ENCODE data around the gene PPP2R2C. TPM values are rescaled to one million over a fixed set of nuclear protein-coding genes. Genes with fewer than 3 reads are reported as not detected.

Gene PPP2R2C
- total and polyA plus RNA-seq, 2 experiments from 2014 or later: not detected

DNA sequence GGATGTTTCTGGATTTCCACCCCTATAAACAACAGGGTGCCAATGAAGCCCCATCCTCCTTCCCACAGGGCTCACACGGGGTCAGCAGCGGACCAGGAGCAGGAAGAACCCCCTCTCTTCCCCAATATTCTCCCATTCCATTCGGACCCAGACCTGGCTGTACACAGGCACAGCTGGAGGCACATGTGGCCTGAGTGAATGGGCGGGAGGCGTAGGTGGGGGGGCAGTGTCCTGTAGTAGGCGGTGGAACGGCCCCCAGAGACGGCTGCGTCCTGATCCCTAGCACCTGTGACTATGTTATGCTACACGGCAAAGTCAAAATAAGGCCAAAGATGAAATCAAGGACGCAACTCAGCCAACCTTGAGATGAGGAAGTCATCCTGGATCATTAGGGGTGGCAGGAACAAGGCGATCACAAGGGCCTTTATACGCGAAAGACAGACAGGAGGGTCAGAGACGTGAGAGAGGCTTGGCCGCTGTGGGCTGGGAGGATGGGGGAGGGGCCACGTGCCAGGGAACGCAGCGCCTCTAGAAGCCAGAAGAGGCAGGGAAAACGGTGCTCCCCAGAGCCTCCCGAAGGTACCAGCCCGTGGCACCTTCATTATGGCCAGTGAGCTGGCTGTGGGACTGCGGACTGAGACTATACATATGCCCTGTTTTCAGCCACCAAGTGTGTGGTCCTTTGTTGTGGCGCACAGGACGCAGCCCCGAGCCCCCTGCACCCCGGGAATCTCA lies 127.2 kb downstream of the PPP2R2C start:
- no peak overlapping the region for H3K4me2 ChIP-seq (ENCODE audit: unreplicated experiment)

DNA sequence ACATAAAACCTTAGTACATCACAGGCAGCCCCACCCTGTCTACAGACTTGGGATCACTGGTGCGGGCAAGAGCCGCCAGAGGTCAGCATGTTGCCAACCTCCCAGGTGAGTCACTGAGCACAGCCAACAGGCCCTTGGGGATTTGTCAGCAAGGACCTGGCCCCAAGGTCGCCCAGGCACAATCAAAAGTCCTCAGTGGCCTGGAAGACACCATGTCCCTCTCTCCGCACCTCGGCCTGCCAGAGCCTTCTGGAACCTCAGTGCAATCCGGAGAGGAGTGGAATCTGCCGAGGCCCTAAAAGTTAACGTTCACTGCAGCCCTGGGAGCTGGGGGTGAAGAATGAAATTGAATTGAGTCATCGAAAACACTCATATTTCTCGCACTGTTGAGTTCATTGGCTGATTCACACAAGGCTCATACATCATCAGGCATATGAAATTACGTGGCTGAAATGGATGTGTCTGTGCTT lies 128.4 kb downstream of the PPP2R2C start:
- Histone ChIP-seq H2AFZ (no peak overlapping the region), H3K4me1 (ENCODE audit: insufficient read depth) (peaks cover 7% of the 10 kb centered on the region; the same call in 1 of the 2 replicates), H3F3A (ENCODE audit: insufficient read depth) (peaks cover 12% of the 10 kb centered on the region), H3K4me2 (ENCODE audit: unreplicated experiment) (no peak overlapping the region), H3K9me2 (ENCODE audit: insufficient read depth) (no peaks in the 10 kb centered on the region), H3K9ac (no peak overlapping the region), H3K27ac (peak overlapping the region; percentile 41; the same call in 1 of the 2 replicates), H3K4me3 (no peak overlapping the region), H3K9me3 (ENCODE audit: low read depth) (no peaks in the 10 kb centered on the region), H3K36me3 (ENCODE audit: low read depth) (no peaks in the 10 kb centered on the region), H3K27me3 (replicated peaks; ENCODE audit: insufficient read depth) (no peaks in the 10 kb centered on the region; the same call in none of the 2 replicates), H3K79me2 (ENCODE audit: insufficient read depth) (no peaks in the 10 kb centered on the region), H4K20me1 (ENCODE audit: insufficient read depth) (no peaks in the 10 kb centered on the region)
- TF ChIP-seq EZH2phosphoT487 (IDR thresholded peaks at IDR 0.05; ENCODE audit: insufficient read depth, low read depth) (no peak), EZH2 (IDR thresholded peaks at IDR 0.05; ENCODE audit: insufficient read depth, poor library complexity, severe bottlenecking) (no peak)
- in situ Hi-C loops (cut with MboI): no loop called here
- peak; percentile 83 for DNase-seq
- 31 to 34% methylated on average over 11 of the region's 11 CpGs for WGBS, 2 experiments (ENCODE audit: low coverage in 1 of 2, low lambda C conversion rate in 2 of 2, missing lambda C conversion rate in 2 of 2)

More for the DNA sequence above, 127.2 kb downstream of the PPP2R2C start:
- H3K9me3 ChIP-seq (ENCODE audit: low read depth): no peaks in the 10 kb centered on the region
- no peaks in the 10 kb centered on the region for H3K79me2 ChIP-seq (ENCODE audit: insufficient read depth)
- H3K36me3 ChIP-seq (ENCODE audit: low read depth): no peaks in the 10 kb centered on the region
- peaks cover 4% of the 10 kb centered on the region for H3K27me3 ChIP-seq (replicated peaks; ENCODE audit: insufficient read depth)
- in situ Hi-C loops (cut with MboI): no loop called here
- no peaks in the 10 kb centered on the region for H4K20me1 ChIP-seq (ENCODE audit: insufficient read depth)
- H2AFZ ChIP-seq: no peak overlapping the region
- peaks cover 12% of the 10 kb centered on the region for H3F3A ChIP-seq (ENCODE audit: insufficient read depth)
- H3K27ac ChIP-seq: no peak overlapping the region
- no peak for DNase-seq
- TF ChIP-seq EZH2 (IDR thresholded peaks at IDR 0.05; ENCODE audit: insufficient read depth, poor library complexity, severe bottlenecking) (no peak), EZH2phosphoT487 (IDR thresholded peaks at IDR 0.05; ENCODE audit: insufficient read depth, low read depth) (no peak)
- no peaks in the 10 kb centered on the region for H3K9me2 ChIP-seq (ENCODE audit: insufficient read depth)
- H3K4me1 ChIP-seq (ENCODE audit: insufficient read depth): peaks cover 7% of the 10 kb centered on the region; the same call in 1 of the 2 replicates
- WGBS, 2 experiments (ENCODE audit: low coverage in 1 of 2, low lambda C conversion rate in 2 of 2, missing lambda C conversion rate in 2 of 2): 70 to 77% methylated on average over 27 of the region's 27 CpGs
- H3K4me3 ChIP-seq: no peak overlapping the region
- H3K9ac ChIP-seq: no peak overlapping the region

DNA sequence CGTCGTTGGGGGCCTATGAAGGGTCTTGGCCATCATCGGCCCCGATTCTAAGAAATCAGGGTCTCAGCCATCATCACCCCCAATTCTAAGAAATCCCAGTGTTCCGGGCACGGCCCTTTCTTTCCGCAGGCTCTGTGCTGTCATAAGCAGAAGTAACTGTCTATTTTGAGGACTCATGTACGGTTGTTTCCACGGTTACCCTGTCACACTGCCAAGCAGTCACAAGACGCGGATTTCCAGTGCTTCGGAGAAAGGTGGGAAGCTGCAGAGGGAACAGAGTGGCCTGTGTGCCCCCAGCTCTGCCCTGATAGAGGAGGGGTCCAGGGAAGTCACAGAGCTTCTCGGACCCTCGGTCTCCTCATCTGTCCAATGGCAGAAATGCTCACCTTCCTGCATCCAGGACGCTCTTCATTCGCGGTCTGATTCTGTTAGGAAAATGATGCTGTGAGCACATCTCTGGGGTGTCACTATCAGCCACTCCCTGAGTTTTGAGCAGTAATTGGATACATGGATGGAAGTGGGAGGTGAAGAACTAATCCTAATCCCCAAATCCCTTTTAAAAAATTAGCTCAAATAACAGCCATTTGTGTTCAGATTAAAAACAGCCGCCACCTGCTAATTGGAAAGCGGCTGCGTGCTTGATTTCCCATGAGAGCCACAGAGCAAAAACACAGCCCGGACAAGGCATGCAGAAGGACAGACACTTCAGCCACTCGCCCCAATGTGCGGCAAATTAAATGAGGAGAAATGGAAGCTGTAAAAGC lies 129.7 kb downstream of the PPP2R2C start:
- 53 to 54% methylated on average over 23 of the region's 23 CpGs for WGBS, 2 experiments (ENCODE audit: low coverage in 1 of 2, low lambda C conversion rate in 2 of 2, missing lambda C conversion rate in 2 of 2)
- Histone ChIP-seq H3K36me3 (ENCODE audit: low read depth) (no peaks in the 10 kb centered on the region), H3F3A (ENCODE audit: insufficient read depth) (peaks cover 12% of the 10 kb centered on the region), H3K4me1 (ENCODE audit: insufficient read depth) (peaks cover 7% of the 10 kb centered on the region; the same call in 1 of the 2 replicates), H3K27me3 (replicated peaks; ENCODE audit: insufficient read depth) (peaks cover 5% of the 10 kb centered on the region), H3K27ac (no peak overlapping the region), H2AFZ (no peak overlapping the region), H3K9me3 (ENCODE audit: low read depth) (no peaks in the 10 kb centered on the region), H4K20me1 (ENCODE audit: insufficient read depth) (no peaks in the 10 kb centered on the region), H3K9ac (no peak overlapping the region), H3K4me2 (ENCODE audit: unreplicated experiment) (no peak overlapping the region), H3K9me2 (ENCODE audit: insufficient read depth) (no peaks in the 10 kb centered on the region), H3K4me3 (no peak overlapping the region), H3K79me2 (ENCODE audit: insufficient read depth) (no peaks in the 10 kb centered on the region)
- in situ Hi-C loops (cut with MboI): no loop called here
- no peak for TF ChIP-seq EZH2phosphoT487 (IDR thresholded peaks at IDR 0.05; ENCODE audit: insufficient read depth, low read depth)
- no peak for TF ChIP-seq EZH2 (IDR thresholded peaks at IDR 0.05; ENCODE audit: insufficient read depth, poor library complexity, severe bottlenecking)
- peak; percentile 10 for DNase-seq

DNA sequence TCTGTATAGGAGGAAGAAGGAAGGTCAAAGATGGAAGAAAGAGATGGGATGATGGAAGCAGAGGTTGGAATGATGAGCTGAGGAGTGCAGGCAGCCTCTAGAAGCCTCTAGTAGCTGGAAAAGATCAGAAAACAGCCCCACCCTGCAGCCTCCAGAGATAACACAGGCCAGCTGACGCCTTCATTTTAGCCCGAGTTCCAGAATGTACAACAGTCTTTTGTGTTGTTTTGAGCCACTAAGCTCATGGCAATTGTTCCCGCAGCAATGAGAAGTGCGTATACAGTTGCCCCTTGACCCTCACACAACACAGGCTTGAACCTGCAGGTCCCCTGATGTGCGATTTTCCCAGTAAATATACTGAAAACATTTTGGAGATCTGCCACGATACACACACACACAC lies 130.7 kb downstream of the PPP2R2C start:
- no peak overlapping the region for H3K27ac ChIP-seq
- H3K27me3 ChIP-seq (replicated peaks; ENCODE audit: insufficient read depth): peaks cover 12% of the 10 kb centered on the region
- H2AFZ ChIP-seq: no peak overlapping the region
- no peaks in the 10 kb centered on the region for H3K9me3 ChIP-seq (ENCODE audit: low read depth)
- WGBS, 2 experiments (ENCODE audit: low coverage in 1 of 2, low lambda C conversion rate in 2 of 2, missing lambda C conversion rate in 2 of 2): 53 to 54% methylated on average over 6 of the region's 6 CpGs
- H3K9me2 ChIP-seq (ENCODE audit: insufficient read depth): no peaks in the 10 kb centered on the region
- no peak overlapping the region for H3K4me2 ChIP-seq (ENCODE audit: unreplicated experiment)
- TF ChIP-seq EZH2phosphoT487 (IDR thresholded peaks at IDR 0.05; ENCODE audit: insufficient read depth, low read depth) (no peak), EZH2 (IDR thresholded peaks at IDR 0.05; ENCODE audit: insufficient read depth, poor library complexity, severe bottlenecking) (no peak)
- peaks cover 7% of the 10 kb centered on the region; the same call in 1 of the 2 replicates for H3K4me1 ChIP-seq (ENCODE audit: insufficient read depth)
- no peaks in the 10 kb centered on the region for H3K36me3 ChIP-seq (ENCODE audit: low read depth)
- in situ Hi-C loops (cut with MboI): no loop called here
- H4K20me1 ChIP-seq (ENCODE audit: insufficient read depth): no peaks in the 10 kb centered on the region
- H3F3A ChIP-seq (ENCODE audit: insufficient read depth): peaks cover 12% of the 10 kb centered on the region
- no peaks in the 10 kb centered on the region for H3K79me2 ChIP-seq (ENCODE audit: insufficient read depth)
- DNase-seq: no peak
- H3K4me3 ChIP-seq: no peak overlapping the region
- H3K9ac ChIP-seq: no peak overlapping the region
